Measurements from ENCODE around the gene FRMD4B. TPM values are rescaled to one million over a fixed set of nuclear protein-coding genes. Genes with fewer than 3 reads are reported as not detected.

The FRMD4B gene
- total and polyA plus RNA-seq, 9 donors, result 4.2 to 42.0 (median 16.3) TPM

DNA sequence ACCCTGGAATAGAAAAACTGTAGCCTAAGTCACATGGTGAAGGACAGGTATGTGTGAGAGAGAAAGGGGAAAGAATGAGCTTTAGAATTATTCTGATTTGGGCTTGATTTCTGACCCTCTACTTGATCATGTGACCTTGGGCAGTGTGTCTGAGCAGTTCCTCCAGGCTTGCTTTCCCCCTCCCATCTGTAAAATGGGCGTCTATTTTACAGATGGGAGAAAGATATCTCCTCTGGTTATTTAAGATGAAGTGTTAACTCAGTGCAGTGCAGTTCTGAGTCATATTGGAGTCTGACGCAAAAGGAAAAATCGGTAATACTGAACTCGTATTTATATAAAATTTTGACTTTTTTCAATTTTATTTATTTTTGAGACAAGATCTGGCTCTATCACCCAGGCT lies 225.4 kb downstream of the FRMD4B start:
- no peaks in the 10 kb centered on the region for H3K27me3 ChIP-seq
- DNase-seq, result no peak
- no peaks in the 10 kb centered on the region for H3K4me1 ChIP-seq (ENCODE audit: insufficient read depth)
- no peaks in the 10 kb centered on the region for H3K36me3 ChIP-seq
- intact Hi-C loops (cut with DNase I), result loop anchor here (2.0 to 10.0 kb wide), 7 partner anchors 144 to 512 kb away; no protein-coding TSS in a partner anchor
- 82 to 88% (median 86%) methylated on average over 4 of the region's 4 CpGs for WGBS, 3 donors
- no peak overlapping the region for H3K27ac ChIP-seq
- TF ChIP-seq POLR2A (IDR thresholded peaks at IDR 0.05), result no peak
- TF ChIP-seq, protein P1, sequence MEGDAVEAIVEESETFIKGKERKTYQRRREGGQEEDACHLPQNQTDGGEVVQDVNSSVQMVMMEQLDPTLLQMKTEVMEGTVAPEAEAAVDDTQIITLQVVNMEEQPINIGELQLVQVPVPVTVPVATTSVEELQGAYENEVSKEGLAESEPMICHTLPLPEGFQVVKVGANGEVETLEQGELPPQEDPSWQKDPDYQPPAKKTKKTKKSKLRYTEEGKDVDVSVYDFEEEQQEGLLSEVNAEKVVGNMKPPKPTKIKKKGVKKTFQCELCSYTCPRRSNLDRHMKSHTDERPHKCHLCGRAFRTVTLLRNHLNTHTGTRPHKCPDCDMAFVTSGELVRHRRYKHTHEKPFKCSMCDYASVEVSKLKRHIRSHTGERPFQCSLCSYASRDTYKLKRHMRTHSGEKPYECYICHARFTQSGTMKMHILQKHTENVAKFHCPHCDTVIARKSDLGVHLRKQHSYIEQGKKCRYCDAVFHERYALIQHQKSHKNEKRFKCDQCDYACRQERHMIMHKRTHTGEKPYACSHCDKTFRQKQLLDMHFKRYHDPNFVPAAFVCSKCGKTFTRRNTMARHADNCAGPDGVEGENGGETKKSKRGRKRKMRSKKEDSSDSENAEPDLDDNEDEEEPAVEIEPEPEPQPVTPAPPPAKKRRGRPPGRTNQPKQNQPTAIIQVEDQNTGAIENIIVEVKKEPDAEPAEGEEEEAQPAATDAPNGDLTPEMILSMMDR (IDR thresholded peaks at IDR 0.05), result no peak
- no peak for TF ChIP-seq EP300 (IDR thresholded peaks at IDR 0.05)
- no peaks in the 10 kb centered on the region for H3K9me3 ChIP-seq
- H3K4me3 ChIP-seq, result no peak overlapping the region

DNA sequence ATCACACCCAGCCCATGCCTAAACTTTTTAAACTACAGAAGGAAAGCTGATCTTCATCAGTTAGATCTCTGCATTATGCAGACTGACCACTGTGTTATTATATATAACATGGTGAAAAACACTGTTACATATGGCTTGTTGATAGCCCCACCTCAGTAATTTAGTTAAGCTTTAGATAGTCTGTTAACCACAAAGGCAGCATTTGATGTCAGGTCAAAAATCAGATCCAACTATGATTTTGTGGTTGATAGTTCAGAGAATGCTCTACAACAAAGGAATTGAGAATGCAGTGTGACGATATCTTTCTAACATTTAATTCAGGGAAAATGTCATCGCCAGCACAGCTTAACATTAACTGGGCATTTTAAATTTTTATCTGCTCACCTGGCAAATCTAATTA lies 225.8 kb downstream of the FRMD4B start:
- no peak overlapping the region for H3K4me3 ChIP-seq
- no peaks in the 10 kb centered on the region for H3K36me3 ChIP-seq
- 91 to 95% (median 91%) methylated on average over 2 of the region's 2 CpGs for WGBS, 3 donors
- no peaks in the 10 kb centered on the region for H3K4me1 ChIP-seq (ENCODE audit: insufficient read depth)
- TF ChIP-seq POLR2A (IDR thresholded peaks at IDR 0.05), result no peak
- no peak for TF ChIP-seq EP300 (IDR thresholded peaks at IDR 0.05)
- TF ChIP-seq, protein P1 (IDR thresholded peaks at IDR 0.05), result no peak
- H3K9me3 ChIP-seq, result no peaks in the 10 kb centered on the region
- H3K27ac ChIP-seq, result no peak overlapping the region
- DNase-seq, result no peak
- no peaks in the 10 kb centered on the region for H3K27me3 ChIP-seq
- intact Hi-C loops (cut with DNase I), result loop anchor here (2.0 to 10.0 kb wide), 7 partner anchors 145 to 512 kb away; no protein-coding TSS in a partner anchor

DNA sequence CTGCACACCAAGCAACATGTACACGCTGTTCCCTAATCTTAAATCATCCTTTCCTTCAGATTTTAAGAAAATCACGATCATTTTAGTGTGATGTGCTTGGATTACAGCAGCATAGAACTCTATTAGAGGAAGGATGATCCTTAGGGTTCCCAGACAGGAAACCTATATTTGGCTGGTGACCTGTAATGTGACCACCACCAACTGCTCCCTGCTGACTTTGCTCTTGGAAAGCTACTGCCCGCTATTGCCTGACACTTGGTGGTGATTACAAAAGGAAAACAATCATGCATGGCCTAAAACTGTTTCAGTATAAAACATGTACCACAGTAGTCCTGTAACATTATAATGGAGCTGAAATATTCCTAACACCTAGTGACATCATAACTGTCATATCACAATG lies 236.3 kb downstream of the FRMD4B start:
- intact Hi-C loops (cut with DNase I), result no loop called here
- Histone ChIP-seq H3K4me3 (no peak overlapping the region), H3K9me3 (no peaks in the 10 kb centered on the region), H3K4me1 (ENCODE audit: insufficient read depth) (no peaks in the 10 kb centered on the region), H3K27me3 (no peaks in the 10 kb centered on the region), H3K36me3 (no peaks in the 10 kb centered on the region), H3K27ac (no peak overlapping the region)
- TF ChIP-seq POLR2A (IDR thresholded peaks at IDR 0.05) (no peak), EP300 (IDR thresholded peaks at IDR 0.05) (no peak)
- TF ChIP-seq, protein P1 (IDR thresholded peaks at IDR 0.05), result no peak
- WGBS, 3 donors, result 79 to 87% (median 83%) methylated on average over 3 of the region's 3 CpGs
- no peak for DNase-seq

DNA sequence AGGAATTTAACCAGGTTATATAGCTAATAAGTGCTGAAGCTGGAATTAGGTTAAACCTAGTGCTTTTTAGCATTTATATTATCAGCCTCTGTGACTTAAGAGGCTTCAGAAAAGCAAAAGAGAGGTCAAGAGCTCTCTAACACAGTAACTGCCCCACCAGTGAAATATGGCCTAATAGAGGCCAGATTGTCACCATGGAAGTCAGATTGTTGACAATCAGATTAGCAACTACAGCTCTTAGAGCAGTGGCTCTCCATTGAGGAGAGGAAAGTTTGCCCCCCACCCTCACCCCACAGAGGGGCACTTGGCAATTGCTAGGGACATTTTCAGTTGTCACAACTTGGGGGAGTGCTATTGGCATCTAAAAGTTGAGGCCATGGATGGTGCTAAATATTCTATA lies 240.2 kb downstream of the FRMD4B start:
- no peaks in the 10 kb centered on the region for H3K36me3 ChIP-seq
- H3K4me1 ChIP-seq (ENCODE audit: insufficient read depth), result no peaks in the 10 kb centered on the region
- H3K27me3 ChIP-seq, result no peaks in the 10 kb centered on the region
- intact Hi-C loops (cut with DNase I), result no loop called here
- no peak for DNase-seq
- no peaks in the 10 kb centered on the region for H3K9me3 ChIP-seq
- TF ChIP-seq, protein P1 (IDR thresholded peaks at IDR 0.05), result no peak
- TF ChIP-seq POLR2A (IDR thresholded peaks at IDR 0.05) (no peak), EP300 (IDR thresholded peaks at IDR 0.05) (no peak)
- no peak overlapping the region for H3K27ac ChIP-seq
- no peak overlapping the region for H3K4me3 ChIP-seq

Data from ovary (tissue), 9 donors.